Measurements from ENCODE around the gene AMPH.

AMPH gene

DNA sequence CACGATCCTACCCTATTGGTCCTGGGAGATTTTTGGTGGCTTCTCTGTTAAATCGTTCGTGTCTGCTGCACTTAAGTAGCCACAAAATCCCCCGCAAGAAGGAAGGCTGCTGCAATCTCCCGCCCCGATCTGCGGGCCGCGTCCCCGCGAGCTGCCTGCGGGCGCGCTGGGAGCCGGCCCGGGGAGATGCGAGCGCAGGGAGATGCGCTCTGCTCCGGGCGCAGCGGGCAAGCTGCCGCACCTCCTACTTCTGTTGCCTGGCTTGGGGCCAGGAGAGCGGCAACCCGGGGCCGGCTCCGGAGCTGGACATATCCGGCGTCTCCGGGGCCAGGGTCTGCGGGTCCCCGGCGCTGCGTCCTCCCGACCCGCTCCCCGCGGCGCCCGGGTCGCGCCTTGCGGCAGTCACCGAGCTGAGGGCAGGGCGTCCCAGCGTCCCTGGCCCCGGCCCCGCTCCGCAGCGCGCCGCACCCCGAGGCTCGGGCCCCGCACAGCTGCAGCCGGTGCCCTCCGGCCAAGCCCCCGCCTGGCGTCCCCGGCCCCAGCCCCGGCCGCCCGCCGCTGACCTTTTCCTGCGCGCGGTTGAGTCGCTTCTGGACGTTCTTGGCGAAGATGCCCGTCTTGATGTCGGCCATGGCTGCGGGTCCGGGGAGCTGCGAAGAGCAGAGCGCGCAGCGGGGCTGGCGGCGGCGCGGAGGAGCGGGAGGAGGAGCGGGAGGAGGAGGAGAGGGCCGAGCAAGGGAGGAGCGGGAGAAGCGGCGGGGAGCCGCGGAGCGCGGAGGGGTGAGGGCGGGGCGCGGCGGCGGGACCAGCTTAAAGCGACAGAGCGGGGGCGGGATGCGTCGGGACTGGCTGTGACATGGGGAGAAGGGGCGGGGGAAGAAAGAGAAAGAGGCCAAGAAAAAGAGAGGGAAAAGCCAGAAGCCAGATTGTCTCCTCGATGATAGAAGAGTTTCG lies at the start of gene AMPH:
Gene AMPH, minus strand, starts transcription at position 654 of the 954 bp plus-strand sequence. Its CDS starts 22 bp downstream, at position 632.
- DNase-seq: no peak

DNA sequence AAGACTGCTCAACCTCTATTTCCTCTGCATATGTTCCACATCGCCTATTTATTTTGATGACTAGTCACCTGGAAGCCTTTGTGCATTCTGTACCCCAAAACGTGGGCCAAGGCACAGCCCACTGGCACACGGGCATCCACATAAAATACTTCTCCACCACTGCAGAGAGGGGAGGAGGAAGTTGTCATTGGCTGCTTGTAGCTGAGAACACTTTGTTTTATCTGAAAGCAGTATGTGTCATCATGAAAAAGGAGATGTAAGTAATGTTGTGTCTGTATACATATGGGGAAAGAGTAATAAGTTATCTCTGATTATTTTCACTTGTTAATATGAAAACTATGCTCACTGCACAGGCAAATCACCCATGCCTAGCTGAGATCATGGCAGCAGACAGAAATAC lies 48.2 kb upstream of the AMPH start:
- no peak for DNase-seq

DNA sequence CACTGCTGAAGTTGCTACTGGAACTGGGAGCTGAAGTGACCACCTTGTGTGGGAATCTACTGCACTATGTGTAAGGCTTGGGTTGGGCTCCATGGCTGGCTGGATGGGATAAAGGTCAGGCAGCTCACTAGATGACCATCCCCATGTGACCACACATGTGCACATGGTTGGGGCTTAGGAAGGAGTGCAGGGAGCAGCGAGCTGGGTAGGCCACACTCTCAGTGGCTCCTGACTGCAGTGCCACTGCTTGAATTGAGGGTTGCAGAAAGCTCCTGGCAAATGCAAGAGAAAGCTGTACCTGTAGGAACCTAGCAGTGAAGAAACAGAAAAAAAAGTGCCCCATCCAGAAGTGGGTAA lies 47.5 kb upstream of the AMPH start:
- no peak for DNase-seq

GRCh38 chr7:38677981-38678697 lies 47.0 kb upstream of the AMPH start:
- no peak for DNase-seq

DNA sequence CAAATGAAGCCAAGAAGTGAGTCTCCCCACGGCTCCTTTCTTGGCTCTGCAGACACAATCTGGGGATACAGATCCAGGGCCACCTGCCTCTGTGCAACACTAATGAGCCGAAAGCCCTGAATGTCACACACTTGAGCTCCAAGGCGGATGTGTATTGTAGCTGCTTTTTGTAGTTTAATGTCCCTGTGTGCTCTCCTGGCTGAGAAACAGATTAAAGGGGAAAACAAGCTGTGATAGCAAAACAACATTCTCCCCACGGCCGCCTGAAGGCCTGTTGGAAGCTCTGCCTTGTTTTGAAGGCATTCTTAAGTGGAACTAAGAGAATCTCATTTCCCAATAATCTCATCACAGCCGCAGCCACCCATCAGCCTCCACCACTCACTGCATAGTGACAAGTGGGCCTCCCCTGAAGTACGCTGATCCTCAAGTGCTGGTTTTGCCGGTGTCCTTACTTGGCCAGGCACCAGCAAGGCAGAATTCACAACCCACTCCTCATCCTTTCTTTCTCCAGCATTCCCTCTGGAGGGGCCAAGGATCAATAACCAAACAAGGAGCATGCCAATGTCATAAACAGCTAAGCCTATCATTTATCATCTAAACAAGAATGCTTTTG lies 44.4 kb upstream of the AMPH start:
- no peak for DNase-seq

DNA sequence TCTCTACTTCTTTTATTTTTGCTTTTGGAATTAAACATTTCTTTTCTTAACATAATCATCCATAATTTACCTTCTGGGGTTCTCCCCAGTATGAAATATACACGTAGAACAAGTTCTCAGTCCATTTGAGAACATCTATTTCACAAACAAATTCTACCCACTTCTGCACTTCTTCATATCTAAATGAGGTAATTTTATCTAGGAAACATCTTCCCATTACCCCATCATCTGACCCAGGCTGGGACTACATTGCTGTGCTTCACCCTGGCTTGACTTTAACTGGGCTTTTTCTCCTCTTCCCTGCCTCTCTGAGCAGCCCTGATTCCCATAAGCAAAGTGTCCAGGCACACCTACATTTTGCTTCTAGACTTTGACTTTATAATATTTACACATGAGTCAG lies 43.3 kb upstream of the AMPH start:
- no peak for DNase-seq

DNA sequence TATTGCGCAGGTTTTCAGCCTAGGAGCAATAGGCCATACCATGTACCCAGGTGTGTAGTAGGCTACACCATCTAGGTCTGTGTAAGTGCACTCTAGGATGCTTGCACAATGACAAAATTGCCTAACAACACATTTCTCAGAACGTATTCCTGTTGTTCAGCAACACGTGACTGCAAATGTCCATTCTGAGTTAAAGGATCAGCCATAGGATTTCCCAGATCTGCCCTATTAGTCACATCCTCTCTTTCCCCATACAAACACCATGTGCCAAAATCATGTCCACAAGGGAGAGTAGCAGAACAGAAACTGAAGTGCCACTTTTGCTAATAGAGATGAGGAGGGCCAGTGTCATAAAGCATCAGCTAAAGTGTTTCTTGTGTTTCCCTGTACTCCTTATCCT lies 42.6 kb upstream of the AMPH start:
- no peak for DNase-seq

- DNase-seq: no peak
These were observed 41.0 kb upstream of the AMPH start for GRCh38 chr7:38671911-38672905.

DNA sequence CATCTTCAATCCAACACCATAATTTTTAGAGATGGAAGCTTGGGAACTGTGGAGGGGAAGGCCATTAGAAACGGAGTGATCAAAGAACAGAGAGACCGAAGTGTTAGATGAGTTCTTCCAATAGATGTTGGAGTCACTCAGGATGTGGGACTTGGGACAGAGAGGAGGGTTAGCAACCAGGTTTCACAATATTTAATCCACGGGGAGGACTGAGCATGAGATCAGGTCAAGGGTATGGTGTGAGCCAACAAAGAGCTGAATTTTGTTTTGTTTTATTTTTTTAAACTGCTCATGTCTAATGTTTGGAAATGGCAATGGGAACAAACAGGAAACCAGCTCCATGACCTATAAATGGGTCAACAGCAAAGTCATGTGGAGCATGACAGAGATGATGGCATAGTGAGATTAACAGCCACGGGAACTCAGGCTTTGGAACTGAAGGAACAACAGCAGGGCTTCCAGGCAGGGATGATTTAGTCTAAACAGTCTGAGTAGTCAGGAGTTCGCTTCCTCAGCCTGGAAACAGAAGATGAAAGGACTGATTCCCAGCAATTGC lies 38.9 kb upstream of the AMPH start:
- no peak for DNase-seq

DNA sequence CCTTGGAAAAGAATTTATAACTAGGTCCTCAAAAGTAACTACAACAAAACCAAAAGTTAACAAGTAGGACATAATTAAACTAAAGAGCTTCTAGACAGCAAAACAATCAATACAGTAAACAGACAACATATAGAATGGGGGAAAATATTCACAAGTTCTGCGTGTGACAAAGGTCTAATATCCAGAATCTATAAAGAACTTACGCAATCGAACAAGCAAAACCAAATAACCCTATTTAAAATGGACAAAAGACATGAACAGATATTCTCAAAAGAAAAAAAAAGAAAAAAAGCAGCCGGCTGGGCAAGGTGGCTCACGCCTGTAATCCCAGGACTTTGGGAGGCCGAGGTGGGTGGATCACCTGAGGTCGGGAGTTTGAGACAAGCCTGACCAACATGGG lies 33.8 kb upstream of the AMPH start:
- DNase-seq: no peak

DNA sequence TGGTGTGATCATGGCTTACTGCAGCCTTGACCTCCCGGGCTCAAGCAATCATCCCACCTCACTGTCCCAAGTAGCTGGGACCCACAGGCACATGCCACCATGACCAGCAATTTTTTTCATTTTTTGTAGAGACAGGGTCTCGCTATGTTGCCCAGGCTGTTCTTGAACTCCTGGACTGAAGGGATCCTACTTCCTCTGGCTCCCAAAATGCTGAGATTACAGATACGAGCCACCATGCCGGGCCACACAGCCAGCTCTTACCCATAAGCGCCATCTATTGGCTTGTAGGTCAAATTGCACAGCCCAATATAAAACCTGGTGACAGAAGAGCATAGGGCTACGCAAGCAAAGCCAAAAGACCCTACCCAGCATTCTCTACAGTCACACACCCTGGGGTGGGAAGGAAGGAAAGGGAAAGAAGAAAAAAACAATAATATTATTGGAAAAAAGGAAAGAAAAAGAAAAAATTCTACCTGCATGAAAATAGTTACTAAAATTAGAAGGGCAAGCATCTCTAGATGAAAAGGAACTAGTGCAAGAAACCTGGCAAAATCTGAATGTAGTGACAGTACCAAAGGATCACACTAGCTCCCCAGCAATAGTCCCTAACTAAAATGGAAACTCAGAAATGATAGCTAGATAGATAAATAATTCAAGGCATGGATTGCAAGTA lies 29.4 kb upstream of the AMPH start:
- no peak for DNase-seq

DNA sequence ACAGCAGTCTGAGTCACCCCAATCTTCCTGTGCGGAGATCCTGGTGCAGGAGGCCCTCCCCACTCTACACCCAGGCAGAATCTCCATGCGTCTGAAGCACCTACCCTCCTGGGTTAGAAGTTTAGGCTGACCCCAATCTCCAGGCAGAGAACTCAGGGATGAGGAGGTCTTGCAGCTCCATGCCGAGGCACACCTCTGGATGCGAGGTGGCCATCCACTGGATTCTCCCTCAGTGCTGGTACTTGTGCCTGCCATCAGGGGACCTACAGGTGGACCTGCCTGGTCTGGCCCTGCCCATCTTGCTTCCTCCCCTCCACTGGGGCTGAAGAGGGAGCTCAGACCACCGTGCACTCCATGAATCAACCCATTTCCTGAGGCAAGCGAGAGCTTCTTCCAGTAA lies 28.8 kb upstream of the AMPH start:
- no peak for DNase-seq

DNA sequence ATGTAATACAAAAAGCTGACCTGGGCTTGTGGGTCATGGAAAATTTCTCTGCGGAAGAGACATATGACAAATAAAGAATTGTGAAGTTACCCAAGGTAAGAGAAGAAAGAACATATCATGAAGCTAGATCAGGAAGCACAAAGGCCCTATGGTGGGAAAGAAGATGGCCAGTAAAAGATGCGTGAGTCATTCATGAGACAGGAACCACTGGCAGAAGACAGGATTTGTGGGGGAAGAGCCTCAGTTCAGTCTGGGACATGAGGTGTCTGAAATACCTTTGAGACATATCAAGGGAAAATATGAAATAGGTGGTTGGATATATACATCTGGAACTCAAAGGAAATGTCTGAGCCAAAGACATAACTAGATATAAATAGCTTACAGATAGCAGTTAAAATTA lies 27.7 kb upstream of the AMPH start:
- no peak for DNase-seq

GRCh38 chr7:38656968-38657367 lies 25.8 kb upstream of the AMPH start:
- DNase-seq: no peak

DNA sequence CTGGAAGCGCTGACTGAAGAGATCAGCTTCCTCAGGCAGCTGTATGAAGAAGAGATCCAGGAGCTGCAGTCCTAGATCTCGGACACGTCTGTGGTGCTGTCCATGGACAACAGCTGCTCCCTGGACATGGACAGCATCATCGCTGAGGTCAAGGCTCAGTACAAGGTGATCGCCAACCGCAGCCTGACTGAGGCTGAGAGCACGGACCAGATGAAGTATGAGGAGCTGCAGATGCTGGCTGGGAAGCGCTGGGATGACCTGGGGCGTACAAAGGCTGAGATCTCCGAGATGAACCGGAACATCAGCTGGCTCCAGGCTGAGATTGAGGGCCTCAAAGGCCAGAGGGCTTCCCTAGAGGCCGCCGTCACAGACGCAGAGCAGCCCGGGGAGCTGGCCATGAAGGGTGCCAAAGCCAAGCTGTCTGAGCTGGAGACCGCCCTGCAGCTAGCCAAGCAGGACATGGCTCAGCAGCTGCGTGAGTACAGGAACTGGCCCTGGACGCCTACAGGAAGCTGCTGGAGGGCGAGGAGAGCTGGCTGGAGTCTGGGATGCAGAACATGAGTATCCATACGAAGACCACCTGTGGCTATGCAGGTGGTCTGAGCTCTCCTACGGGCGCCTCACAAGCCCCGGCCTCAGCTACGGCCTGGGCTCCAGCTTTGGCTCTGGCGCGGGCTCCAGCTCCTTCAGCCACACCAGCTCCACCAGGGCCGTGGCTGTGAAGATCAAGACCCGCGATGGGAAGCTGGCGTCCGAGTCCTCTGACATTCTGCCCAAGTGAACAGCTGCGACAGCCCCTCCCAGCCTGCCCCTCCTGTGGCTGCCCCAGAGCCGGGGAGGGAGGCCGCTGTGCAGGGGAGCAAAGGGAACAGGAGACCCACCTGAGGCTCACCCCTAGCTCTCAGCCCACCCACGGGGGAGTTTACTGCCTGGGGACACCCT lies 24.9 kb upstream of the AMPH start:
- no peak for DNase-seq

DNA sequence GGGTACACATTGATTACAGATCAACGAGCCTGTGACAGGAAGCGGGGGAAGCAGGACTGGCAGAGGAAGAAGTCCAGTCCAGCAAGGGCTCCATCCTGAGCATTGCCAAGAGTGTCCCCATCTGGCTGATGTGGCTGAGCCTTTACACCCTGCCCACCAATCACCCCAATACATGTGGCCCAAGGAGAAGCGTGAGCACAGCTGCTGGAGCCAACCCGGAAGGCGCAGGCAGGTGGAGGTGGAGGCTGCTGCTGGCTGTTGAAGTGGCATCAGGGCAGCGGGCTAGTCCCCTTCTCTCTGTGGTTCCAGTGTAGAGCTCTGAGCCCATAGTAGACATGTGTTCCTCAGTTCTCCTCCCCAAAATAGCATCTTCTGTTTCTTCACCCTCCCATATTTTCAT lies 6.8 kb upstream of the AMPH start:
- no peak for DNase-seq

DNA sequence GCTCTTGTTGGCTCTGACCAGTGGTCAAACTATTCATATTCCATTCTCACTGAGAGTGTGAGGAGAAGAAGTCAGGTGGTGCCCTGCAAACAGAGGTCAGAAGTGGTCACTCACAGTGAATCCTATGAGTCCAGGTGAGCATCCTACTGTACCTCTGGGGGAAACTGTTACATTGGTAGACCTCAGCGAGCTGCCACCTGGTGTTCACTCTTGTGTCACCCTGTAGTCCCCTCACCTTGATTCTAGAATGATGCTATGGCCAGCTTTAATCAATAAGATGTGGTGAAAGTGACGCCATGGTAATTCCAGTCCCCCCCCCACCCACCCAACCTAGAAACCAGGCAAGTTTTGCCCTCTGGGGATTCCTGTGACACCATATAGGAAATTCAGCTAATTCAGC lies 1.2 kb upstream of the AMPH start:
- DNase-seq: no peak

DNA sequence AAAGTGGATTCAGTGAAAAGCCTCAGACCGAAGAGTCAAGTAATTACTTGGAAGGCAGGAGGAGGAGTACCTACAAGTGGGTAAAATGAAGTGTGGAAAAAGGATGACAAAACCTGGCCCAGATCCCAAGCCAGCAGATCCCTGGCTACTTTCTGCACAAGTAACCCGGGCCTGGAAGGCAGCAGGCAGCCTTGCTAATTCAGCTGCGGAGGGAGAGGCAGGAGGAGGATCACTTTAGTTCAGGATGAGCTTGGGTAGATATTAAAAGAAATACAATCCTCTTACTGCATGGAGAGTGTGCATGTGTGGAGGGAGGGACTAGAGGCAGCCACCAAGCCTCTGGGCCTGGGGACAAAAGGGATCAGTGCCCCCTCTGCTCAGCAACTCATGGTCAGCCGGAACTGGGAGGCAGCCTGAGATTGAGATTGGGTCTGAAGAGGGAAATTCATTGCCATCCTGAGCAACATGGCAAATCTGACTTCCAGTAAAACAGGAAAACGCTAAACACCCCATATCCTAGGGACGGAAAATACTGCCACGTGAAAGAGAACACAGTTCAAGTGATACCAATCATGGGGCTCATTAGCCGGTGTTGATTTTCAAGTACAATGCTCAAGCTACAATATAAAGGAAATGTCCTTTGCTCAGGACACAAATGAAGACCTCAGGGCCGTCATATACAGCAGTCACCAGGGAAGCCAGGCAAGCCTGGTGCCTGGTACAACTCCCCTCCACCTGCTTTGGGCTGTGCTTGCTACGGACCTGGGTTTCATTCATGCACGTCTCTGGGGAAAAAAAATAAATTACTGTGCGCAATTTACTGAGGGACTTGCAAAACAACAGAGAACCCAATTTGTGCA lies 1.3 kb downstream of the AMPH start:
- no peak for DNase-seq

DNA sequence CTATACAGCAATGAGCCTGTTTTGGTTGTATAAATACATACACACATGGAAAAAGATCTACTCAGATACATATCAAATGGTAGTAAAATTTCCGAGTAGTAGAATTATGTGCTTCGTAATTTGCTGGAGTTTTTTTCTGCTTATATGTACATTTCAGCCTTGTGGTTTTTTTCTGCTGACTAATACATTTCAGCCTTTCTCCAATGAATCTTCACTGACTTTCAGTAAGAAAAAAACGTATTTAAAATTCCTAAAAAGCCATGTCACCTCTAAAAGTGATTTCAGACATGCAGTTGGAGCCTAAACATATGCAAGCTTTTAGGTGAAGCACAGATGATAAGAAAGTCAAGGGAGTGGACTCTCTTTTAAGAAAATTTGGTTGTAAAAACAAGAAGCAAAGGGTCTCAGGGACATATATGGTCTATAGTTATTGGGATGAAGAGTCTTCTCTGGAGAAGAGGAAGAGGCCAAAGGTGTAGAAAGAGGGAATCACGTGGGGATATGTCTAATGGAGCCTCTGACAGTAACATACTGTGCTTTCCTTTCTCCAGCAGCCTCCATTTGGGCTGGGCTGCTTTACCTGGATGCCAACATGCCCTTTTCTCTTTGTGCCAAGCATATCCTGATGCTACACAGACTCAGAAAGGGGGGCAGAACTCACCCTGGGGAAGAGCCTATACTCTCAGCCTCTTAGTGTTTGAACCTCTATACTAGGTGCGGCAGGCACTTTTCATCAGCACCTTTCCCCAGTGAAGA lies 2.4 kb downstream of the AMPH start:
- DNase-seq: no peak

Measured in activated CD8-positive, alpha-beta memory T cell treated with anti-CD3 and anti-CD28 coated beads, Interleukin-2, amount 50 U/mL, for 4 hours (primary cell).